ENCODE results near the gene SLIT3. TPM values are rescaled to one million over a fixed set of nuclear protein-coding genes. Genes with fewer than 3 reads are reported as not detected.

The SLIT3 gene
- total RNA-seq, 4 donors from 2014 or later = 0.97 to 6.1 (median 3.4) TPM

DNA sequence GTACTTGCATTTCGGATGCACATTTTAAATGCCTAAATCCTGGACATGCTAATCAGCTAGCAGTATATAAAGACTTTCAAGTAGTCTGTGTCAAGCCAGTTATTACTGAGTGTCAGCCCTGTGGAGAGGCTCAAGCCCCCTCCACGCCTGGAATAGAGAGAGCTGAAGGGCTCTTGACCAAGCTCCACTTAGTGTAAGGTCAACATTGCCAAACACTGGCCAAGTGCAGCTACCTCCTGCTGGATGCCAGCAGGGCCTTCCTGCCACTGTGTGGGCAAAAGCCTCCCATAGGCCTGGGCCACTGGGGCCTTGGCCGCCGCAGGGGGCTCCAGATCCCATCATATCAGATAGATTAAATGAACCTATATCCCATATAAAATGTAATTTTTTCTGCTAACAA, 482.4 kb downstream of the SLIT3 start:
- Histone ChIP-seq H3K36me3 (no peaks in the 10 kb centered on the region), H3K27me3 (no peaks in the 10 kb centered on the region)
- ATAC-seq = no peak

GRCh38 chr5:168817591-168817990, 483.3 kb downstream of the SLIT3 start:
- intact Hi-C loops (cut with DNase I; ENCODE audit: low total_unique reads) (no loop called here), in situ Hi-C loops (cut with MboI; ENCODE audit: low sequenced_read_pairs in 4 of 4) (no loop called here)
- DNase-seq (no peak), ATAC-seq (no peak)
- no peaks in the 10 kb centered on the region for H3K9me3 ChIP-seq
- no peaks in the 10 kb centered on the region for H3K36me3 ChIP-seq
- no peaks in the 10 kb centered on the region for H3K27me3 ChIP-seq
- H3K27ac ChIP-seq = no peak overlapping the region
- H3K4me3 ChIP-seq = no peak overlapping the region
- TF ChIP-seq POLR2A (IDR thresholded peaks at IDR 0.05) = no peak
- H3K4me1 ChIP-seq = no peaks in the 10 kb centered on the region

More for the DNA sequence above, 482.4 kb downstream of the SLIT3 start:
- TF ChIP-seq POLR2A (IDR thresholded peaks at IDR 0.05) = no peak
- TF ChIP-seq, protein P1, sequence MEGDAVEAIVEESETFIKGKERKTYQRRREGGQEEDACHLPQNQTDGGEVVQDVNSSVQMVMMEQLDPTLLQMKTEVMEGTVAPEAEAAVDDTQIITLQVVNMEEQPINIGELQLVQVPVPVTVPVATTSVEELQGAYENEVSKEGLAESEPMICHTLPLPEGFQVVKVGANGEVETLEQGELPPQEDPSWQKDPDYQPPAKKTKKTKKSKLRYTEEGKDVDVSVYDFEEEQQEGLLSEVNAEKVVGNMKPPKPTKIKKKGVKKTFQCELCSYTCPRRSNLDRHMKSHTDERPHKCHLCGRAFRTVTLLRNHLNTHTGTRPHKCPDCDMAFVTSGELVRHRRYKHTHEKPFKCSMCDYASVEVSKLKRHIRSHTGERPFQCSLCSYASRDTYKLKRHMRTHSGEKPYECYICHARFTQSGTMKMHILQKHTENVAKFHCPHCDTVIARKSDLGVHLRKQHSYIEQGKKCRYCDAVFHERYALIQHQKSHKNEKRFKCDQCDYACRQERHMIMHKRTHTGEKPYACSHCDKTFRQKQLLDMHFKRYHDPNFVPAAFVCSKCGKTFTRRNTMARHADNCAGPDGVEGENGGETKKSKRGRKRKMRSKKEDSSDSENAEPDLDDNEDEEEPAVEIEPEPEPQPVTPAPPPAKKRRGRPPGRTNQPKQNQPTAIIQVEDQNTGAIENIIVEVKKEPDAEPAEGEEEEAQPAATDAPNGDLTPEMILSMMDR (IDR thresholded peaks at IDR 0.05 in 4 of 5, conservative IDR thresholded peaks at IDR 0.05 in 1 of 5) = no peak
- intact Hi-C loops (cut with DNase I; ENCODE audit: low total_unique reads) (no loop called here), in situ Hi-C loops (cut with MboI; ENCODE audit: low sequenced_read_pairs in 4 of 4) (no loop called here)
- DNase-seq = no peak
- no peak overlapping the region for H3K4me3 ChIP-seq
- no peaks in the 10 kb centered on the region for H3K4me1 ChIP-seq
- no peak overlapping the region for H3K27ac ChIP-seq
- H3K9me3 ChIP-seq = no peaks in the 10 kb centered on the region

DNA sequence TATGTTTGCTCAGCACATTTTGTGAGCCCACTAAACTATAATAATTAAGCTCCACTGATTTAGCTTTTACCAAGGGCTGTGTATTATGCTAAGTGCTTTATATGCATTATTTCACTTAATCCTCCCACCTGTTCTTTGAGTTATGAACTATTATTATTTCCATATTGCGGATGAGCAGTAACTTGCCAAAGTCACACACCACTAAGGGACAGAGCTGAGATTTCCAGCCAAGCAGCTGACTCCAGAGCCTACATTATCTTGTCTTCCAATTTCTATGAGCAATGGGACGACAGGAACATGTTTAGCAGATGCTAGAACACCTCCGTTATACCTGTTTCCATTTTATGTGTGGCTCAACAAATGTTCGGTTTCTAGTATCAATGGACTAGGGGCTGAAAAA, 484.3 kb downstream of the SLIT3 start:
- ATAC-seq = no peak
- TF ChIP-seq, protein P1 (IDR thresholded peaks at IDR 0.05 in 4 of 5, conservative IDR thresholded peaks at IDR 0.05 in 1 of 5) = no peak
- no peak for TF ChIP-seq POLR2A (IDR thresholded peaks at IDR 0.05)

GRCh38 chr5:168813184-168813968, 487.6 kb downstream of the SLIT3 start:
- in situ Hi-C loops (cut with MboI; ENCODE audit: low sequenced_read_pairs in 4 of 4) = no loop called here
- intact Hi-C loops (cut with DNase I; ENCODE audit: low total_unique reads) = no loop called here
- H3K27me3 ChIP-seq = no peaks in the 10 kb centered on the region
- TF ChIP-seq, protein P1 (IDR thresholded peaks at IDR 0.05 in 4 of 5, conservative IDR thresholded peaks at IDR 0.05 in 1 of 5) = no peak
- no peak for TF ChIP-seq POLR2A (IDR thresholded peaks at IDR 0.05)
- H3K4me3 ChIP-seq = no peak overlapping the region
- no peak for ATAC-seq
- no peak for DNase-seq
- no peaks in the 10 kb centered on the region for H3K36me3 ChIP-seq
- no peak overlapping the region for H3K27ac ChIP-seq
- no peaks in the 10 kb centered on the region for H3K4me1 ChIP-seq
- no peaks in the 10 kb centered on the region for H3K9me3 ChIP-seq

More for the DNA sequence above, 484.3 kb downstream of the SLIT3 start:
- Histone ChIP-seq H3K27ac (no peak overlapping the region), H3K27me3 (no peaks in the 10 kb centered on the region), H3K9me3 (no peaks in the 10 kb centered on the region), H3K4me3 (no peak overlapping the region), H3K36me3 (no peaks in the 10 kb centered on the region), H3K4me1 (no peaks in the 10 kb centered on the region)
- no peak for DNase-seq
- in situ Hi-C loops (cut with MboI; ENCODE audit: low sequenced_read_pairs in 4 of 4) (no loop called here), intact Hi-C loops (cut with DNase I; ENCODE audit: low total_unique reads) (no loop called here)

- ATAC-seq (no peak), DNase-seq (no peak)
- no peaks in the 10 kb centered on the region for H3K36me3 ChIP-seq
- no peak overlapping the region for H3K27ac ChIP-seq
- H3K9me3 ChIP-seq = no peaks in the 10 kb centered on the region
- no peak for TF ChIP-seq POLR2A (IDR thresholded peaks at IDR 0.05)
- TF ChIP-seq, protein P1 (IDR thresholded peaks at IDR 0.05 in 4 of 5, conservative IDR thresholded peaks at IDR 0.05 in 1 of 5) = no peak
- in situ Hi-C loops (cut with MboI; ENCODE audit: low sequenced_read_pairs in 4 of 4) = no loop called here
- no peaks in the 10 kb centered on the region for H3K27me3 ChIP-seq
- no peaks in the 10 kb centered on the region for H3K4me1 ChIP-seq
- H3K4me3 ChIP-seq = no peak overlapping the region
- intact Hi-C loops (cut with DNase I; ENCODE audit: low total_unique reads) = no loop called here
These were observed 490.3 kb downstream of the SLIT3 start for GRCh38 chr5:168810641-168811040.

Measured in gastrocnemius medialis (tissue), 4 donors.